Measurements from ENCODE around the gene GAS6.

- TF ChIP-seq FOXO4 (CRISPR knock-in tag; IDR thresholded peaks at IDR 0.05) (no peak), CHAMP1 (IDR thresholded peaks at IDR 0.05) (no peak), ZNF407 (IDR thresholded peaks at IDR 0.05; ENCODE audit: low read depth) (no peak), CAMTA2 (CRISPR knock-in tag; conservative IDR thresholded peaks at IDR 0.05) (no peak), IRF1 (CRISPR knock-in tag; IDR thresholded peaks at IDR 0.05; ENCODE audit: borderline replicate concordance) (no peak), RFX1 (IDR thresholded peaks at IDR 0.05) (no peak), AFF4 (CRISPR knock-in tag; IDR thresholded peaks at IDR 0.05) (no peak), ZKSCAN8 (CRISPR knock-in tag; IDR thresholded peaks at IDR 0.05) (no peak), YBX1 (IDR thresholded peaks at IDR 0.05) (no peak)
Observed at GRCh38 chr13:113846636-113847318, 17.1 kb downstream of the GAS6 start.

Data from K562 (cell line).